Measurements from ENCODE around the gene LEP. TPM values are rescaled to one million over a fixed set of nuclear protein-coding genes. Genes with fewer than 3 reads are reported as not detected.

The LEP gene
- total RNA-seq, 1 experiment from 2014 or later: not detected

GRCh38 chr7:128260069-128260795 is 19.2 kb downstream of the LEP start:
- no peak overlapping the region for H4K8ac ChIP-seq (replicated peaks; ENCODE audit: insufficient read length, low read depth, low read length)
- no peak overlapping the region for H2BK20ac ChIP-seq (ENCODE audit: low read depth, low read length, poor library complexity, severe bottlenecking)
- H3K4me2 ChIP-seq (ENCODE audit: insufficient read depth, insufficient read length, low read length): no peak overlapping the region
- Mint-ChIP-seq H3K4me1 (peaks cover 36 to 50% of the 10 kb centered on the region in 2 experiments), H3K9me3 (no peaks in the 10 kb centered on the region; a peak in 1 of 5 replicates), H3K27me3 (ENCODE audit: low read depth) (peaks cover 2% of the 10 kb centered on the region; the same call in 1 of the 2 replicates), H3K27ac (peak overlapping the region in 1 of 3 experiments; percentile 42; a peak in 2 of 7 replicates), H3K4me3 (no peak overlapping the region), H3K36me3 (ENCODE audit: insufficient read depth in 1 of 3, low read depth in 3 of 3) (peaks cover 0 to 15% (median 7%) of the 10 kb centered on the region in 3 experiments; a peak in 5 of 7 replicates)
- H3K4me1 ChIP-seq (ENCODE audit: insufficient read depth, low read length): no peaks in the 10 kb centered on the region; the same call in 1 of the 2 replicates
- H3K23me2 ChIP-seq (ENCODE audit: insufficient read length, low read depth, low read length, poor library complexity, severe bottlenecking): no peaks in the 10 kb centered on the region
- H3K4ac ChIP-seq (ENCODE audit: low read depth, low read length): peak overlapping the region; percentile 29; the same call in 1 of the 2 replicates
- no peaks in the 10 kb centered on the region for H4K20me1 ChIP-seq (ENCODE audit: control insufficient read depth, insufficient read depth, insufficient read length)
- H2AFZ ChIP-seq (ENCODE audit: low read length): no peak overlapping the region
- no peak overlapping the region for H3T11ph ChIP-seq (ENCODE audit: low read length)
- no peaks in the 10 kb centered on the region for H3K79me1 ChIP-seq (ENCODE audit: insufficient read depth, low read depth, low read length, poor library complexity, severe bottlenecking)
- no peak for DNase-seq
- H3K9ac ChIP-seq (ENCODE audit: extremely low read depth, insufficient read length, low read length): no peak overlapping the region
- no peaks in the 10 kb centered on the region for H3K79me2 ChIP-seq (ENCODE audit: insufficient read depth, low read length)
- no peak overlapping the region for H2BK15ac ChIP-seq (ENCODE audit: low read depth, low read length)
- H3K14ac ChIP-seq (ENCODE audit: insufficient read depth, low read length): no peak overlapping the region
- no peak for TF ChIP-seq CTCF (conservative IDR thresholded peaks at IDR 0.05)
- H2BK5ac ChIP-seq (ENCODE audit: insufficient read length, low read length): no peak overlapping the region
- H2BK12ac ChIP-seq (ENCODE audit: insufficient read length, low read depth, low read length): no peak overlapping the region
- H3K27ac ChIP-seq (ENCODE audit: insufficient read length, low read depth, low read length): no peak overlapping the region
- no peak overlapping the region for H4K91ac ChIP-seq (ENCODE audit: insufficient read length, low read depth, low read length)
- no peak overlapping the region for H3K18ac ChIP-seq (ENCODE audit: insufficient read length, low read depth, low read length)
- H2BK120ac ChIP-seq (ENCODE audit: low read depth, low read length, poor library complexity, severe bottlenecking): no peak overlapping the region
- H4K5ac ChIP-seq (ENCODE audit: insufficient read length, low read depth, low read length): no peak overlapping the region
- H2AK5ac ChIP-seq (ENCODE audit: insufficient read length, low read length): no peak overlapping the region
- WGBS (ENCODE audit: extremely low coverage, insufficient read length, low lambda C conversion rate): no CpG with 5 or more reads among the region's 12 CpGs
- no peaks in the 10 kb centered on the region for H3K27me3 ChIP-seq (ENCODE audit: insufficient read depth, low read length)
- H3K9me3 ChIP-seq (ENCODE audit: control insufficient read depth, low read depth, low read length): no peaks in the 10 kb centered on the region
- no peak overlapping the region for H3K23ac ChIP-seq (ENCODE audit: insufficient read length, low read depth, low read length)
- no peak overlapping the region for H3K56ac ChIP-seq (ENCODE audit: insufficient read length, low read depth, low read length)

Measured in H9 (cell line).